Fibroblast of peridontal ligament (primary cell): ENCODE measurements around the gene TRPM7.
A peak's percentile ranks its signal among the peaks of the same experiment; 100 is the strongest.
"Not testable (repeated sequence)": the region's sequence is repeated elsewhere in the genome, so short reads cannot be mapped to it uniquely, and the experiment has no call there.

Experiments
- DNase-seq: peaks from one replicate; pipeline ENCODE4 v3.0.0-alpha.2; 2010; ENCODE audit errors: extremely low read depth

TRPM7 gene

GRCh38 chr15:50686469-50687301, at the start of gene TRPM7:
Gene TRPM7, minus strand, starts transcription at chr15:50686797. Its CDS starts 264 bp downstream, at chr15:50686533.
- peak; percentile 84 for DNase-seq

GRCh38 chr15:50735156-50735555, 48.6 kb upstream of the TRPM7 start:
- DNase-seq = no peak

GRCh38 chr15:50726315-50726714, 39.7 kb upstream of the TRPM7 start:
- no peak for DNase-seq

GRCh38 chr15:50718700-50719125, 32.1 kb upstream of the TRPM7 start:
- no peak for DNase-seq

DNA sequence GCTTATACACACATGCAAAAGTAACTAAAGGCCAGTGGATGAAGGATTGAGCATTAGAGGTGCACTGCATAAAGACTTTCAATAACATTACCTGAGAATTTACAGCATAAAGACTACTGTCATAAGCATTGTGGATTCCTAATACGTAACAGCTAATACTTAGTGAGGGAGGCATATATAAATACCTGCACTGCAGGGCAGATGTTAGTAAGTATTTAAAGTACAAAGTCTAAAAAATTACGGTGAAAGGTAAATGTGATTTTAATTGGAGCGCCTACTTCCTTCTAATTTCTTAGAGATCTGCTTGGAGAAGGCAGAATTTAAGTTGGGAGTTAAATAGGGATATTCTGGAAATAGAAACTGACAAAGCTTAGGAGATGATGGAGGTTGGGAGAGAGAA, 25.4 kb upstream of the TRPM7 start:
- DNase-seq = no peak

DNA sequence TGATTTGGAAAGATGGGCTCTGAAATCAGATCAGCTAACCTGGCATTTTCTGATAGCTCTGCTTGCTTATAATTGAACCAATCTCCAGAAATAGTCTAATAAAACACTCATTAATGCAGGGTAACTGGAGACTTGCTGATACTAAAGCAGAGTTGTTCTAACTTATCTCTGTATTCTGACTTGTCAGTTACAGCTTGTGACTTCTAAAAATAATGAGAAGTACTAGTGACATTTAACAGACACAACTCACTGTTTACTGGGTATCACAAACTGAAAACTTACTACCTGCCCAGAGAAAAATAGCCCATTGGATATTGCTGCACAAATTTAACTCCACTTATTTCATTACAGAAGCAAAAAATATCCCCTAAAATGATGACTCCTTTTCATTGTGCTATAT, 24.0 kb upstream of the TRPM7 start:
- DNase-seq = no peak

DNA sequence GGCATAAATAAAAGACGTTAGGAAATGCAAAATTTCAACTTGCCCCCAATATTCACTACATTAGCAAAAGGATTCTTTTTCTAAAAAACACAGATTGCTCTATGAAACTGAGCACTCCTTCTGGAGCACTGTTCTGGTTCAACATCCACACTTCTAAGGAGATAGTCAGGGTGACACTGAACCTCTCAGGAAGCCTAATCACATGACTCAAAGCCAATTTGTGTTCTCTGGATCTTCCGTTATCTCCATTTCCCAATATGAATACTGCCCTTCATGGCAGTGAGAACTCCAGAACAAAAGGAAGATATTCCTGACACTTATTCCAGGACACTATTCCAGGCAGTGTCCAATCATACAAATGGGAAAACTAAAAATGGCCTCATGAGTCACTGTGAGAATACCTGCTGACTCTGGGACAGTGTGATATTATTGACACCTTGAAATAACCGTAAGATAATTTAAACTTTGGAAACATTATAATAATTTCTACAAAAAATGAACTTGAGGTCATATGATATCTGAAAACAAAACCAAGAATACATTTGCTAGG, 21.4 kb upstream of the TRPM7 start:
- DNase-seq = no peak

DNA sequence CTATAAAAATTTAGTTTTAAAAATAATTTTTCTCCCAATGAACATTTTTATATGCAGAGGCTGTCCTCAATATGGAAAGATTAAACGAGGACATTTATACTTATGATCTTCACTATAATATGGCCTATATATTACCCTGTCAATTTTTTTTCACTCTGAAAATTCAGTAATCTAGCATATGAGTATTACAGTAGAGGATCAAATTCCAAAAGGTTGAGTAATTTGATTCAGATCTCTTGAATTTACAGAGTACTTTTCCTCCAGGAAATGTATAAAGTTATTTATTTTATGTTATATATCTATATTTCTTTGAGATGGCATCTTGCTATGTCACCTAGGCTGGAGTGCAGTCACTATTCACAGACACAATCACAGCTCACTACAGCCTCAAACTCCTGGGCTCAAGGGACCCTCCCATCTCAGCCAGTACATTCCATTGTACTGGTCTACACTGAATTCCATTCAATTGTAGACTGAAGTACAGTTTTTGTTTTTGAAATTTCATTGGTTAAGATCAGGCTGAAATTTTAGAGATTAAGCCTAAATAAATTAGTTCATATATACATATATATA, 16.3 kb upstream of the TRPM7 start:
- DNase-seq = peak; percentile 15

GRCh38 chr15:50698101-50698500, 11.5 kb upstream of the TRPM7 start:
- peak; percentile 76 for DNase-seq

GRCh38 chr15:50697109-50697797, 10.7 kb upstream of the TRPM7 start:
- no peak for DNase-seq

- not testable (repeated sequence) for DNase-seq
Measured at GRCh38 chr15:50694634-50695165, 8.1 kb upstream of the TRPM7 start.

DNA sequence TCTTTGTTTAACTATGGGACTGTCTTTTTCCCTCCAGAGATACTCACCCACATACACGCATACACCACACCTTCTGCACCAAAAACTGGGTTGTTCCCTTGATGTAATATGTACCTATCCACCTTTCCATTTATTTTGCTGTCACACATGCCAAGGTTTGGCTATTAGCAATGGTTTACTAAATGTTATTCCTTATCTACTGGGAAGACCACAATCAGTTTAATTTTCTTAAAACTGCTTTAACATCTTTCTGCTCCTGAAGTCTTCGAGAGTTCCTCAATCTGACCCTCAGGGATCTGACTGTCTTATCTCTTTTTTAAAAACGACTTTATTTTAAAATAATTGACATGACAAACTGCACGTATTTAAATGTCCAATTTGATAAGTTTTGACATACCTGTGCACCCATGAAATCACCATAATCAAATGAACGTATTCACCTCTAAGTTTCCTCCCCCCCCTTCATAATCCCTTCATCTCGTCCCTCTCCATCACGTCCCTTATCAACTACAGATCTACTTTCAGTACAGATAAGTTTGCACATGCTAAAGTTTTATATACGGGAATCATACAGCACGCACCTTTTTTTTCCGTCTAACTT, 805 bp upstream of the TRPM7 start:
- no peak for DNase-seq

DNA sequence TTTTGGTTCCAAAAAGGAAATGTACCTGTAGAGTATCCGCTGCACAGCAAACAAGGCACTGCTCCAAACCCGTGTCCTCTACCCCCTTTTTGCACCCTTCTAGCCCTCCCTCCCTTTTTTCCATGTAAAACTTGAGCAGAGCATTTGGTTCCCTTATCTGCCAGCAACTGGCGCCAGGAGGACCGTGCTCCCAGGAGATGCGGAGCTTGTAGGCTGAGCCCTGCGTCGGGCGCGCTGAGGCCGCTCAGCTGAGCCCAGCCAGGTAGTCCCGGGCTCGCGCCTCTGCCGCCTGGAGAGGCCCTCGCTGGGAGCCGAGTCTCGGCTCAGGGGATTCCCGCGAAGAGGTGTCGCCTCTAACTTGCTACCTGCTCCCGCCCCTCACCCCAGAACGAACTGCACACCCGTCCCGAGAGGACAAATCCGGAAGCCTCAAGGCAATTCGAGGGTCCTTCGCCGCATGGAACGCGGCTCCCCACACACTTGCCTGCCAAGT, 575 bp downstream of the TRPM7 start:
- peak; percentile 35 for DNase-seq

- peak; percentile 50 for DNase-seq
Measured at GRCh38 chr15:50685191-50685975, 1.2 kb downstream of the TRPM7 start.

DNA sequence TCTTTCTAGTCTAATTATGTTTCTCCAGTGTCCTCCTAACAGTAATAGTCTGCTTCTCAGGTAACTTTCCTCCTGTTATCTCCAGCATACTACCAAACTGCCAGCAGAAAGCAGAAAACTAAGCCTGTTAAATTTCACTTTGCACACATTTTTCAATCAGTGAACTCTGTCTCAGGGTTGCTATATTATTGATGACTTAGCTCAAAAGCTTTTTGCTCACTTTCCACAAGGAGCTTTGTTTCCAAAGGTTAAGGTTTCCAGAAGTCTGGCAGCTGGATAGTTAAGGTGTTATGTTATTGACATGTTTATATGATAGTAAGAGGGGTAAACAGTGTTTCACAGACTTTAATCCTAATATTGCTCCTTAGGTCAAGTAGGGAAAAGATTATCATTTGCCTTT, 5.1 kb downstream of the TRPM7 start:
- DNase-seq = no peak

- DNase-seq = peak; percentile 29
Measured at GRCh38 chr15:50676799-50677483, 9.7 kb downstream of the TRPM7 start.

DNA sequence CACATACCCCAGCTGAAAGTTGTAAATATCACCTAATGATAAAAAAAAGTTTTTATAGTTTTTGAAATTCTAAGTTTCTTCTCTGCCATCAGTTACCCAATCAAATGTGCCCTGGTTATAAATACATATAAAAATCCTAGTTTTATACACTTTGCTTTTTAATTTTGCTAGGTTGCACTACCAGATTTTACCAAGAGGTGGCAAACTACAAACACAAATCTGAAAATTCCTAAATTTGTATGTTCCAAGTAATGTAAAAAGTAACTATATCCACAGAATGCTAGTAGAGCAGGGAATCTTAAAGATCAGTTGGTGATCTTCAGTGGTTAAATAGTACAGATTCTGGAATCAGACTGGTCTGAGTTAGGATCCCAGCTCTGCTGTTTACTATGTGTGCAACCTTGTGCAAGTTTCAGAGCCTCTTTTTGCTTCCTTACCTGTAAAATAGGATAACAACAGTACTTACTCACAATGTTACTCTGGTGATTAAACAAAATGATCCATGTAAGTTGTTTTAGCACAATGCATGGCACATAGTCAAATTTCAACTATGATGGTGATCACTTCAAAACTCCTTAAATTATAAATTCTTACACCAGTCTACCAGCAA, 11.0 kb downstream of the TRPM7 start:
- DNase-seq = peak; percentile 81

GRCh38 chr15:50670115-50670514, 16.5 kb downstream of the TRPM7 start:
- no peak for DNase-seq

DNA sequence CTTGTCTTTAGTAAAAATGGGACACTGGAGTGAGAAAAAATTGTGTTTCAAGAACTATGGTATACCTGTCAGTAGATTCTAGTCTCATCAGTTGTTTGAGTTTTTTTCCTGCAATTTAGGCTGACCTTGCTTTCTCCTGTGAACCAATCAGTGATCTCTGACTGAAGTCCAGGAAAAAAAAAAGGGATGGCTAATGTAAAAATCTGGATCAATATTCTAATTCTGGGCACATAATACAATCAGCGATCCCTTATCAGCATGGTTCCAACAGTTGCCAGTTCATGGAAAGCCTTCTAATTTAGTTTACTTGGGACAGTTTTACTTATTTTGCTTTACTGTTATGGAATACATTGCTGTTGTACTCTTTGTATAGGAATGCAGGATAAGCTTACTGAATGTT, 17.0 kb downstream of the TRPM7 start:
- DNase-seq = no peak

DNA sequence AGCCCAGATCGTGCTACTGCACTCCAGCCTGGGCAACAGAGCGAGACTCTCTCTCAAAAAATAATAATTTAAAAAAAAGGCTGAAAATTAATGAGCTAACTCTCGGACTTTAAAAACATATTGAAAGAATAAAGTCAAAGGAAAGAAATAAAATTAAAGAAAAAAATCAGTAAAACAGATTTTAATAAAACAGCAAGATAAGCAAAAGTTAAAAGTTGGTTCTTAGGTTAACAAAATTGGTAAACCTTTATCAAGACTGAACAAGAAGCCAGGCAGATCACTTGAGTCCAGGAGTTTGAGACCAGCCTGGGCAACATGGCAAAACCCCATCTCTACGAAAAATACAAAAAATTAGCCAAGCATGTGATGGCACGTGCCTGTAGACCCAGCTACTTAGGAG, 20.7 kb downstream of the TRPM7 start:
- no peak for DNase-seq
